BLaER1 (cell line): ENCODE measurements around the gene PHLDB3.
A peak's percentile ranks its signal among the peaks of the same experiment; 100 is the strongest.

ENCODE experiments used
- H3K27ac ChIP-seq: shearing (Covaris generic); formaldehyde crosslinking; 2 replicates; pipeline ENCODE4 v1.8.1; 2022
- H3K27me3 ChIP-seq: shearing (Covaris generic); formaldehyde crosslinking; 2 replicates; pipeline ENCODE4 v1.8.1; 2022
- H3K36me3 ChIP-seq: shearing (Covaris generic); formaldehyde crosslinking; 2 replicates; pipeline ENCODE4 v1.8.1; 2022
- H3K4me1 ChIP-seq: shearing (Covaris generic); formaldehyde crosslinking; 2 replicates; pipeline ENCODE4 v1.8.1; 2022
- H3K4me2 ChIP-seq: shearing (Covaris generic); formaldehyde crosslinking; 2 replicates; pipeline ENCODE4 v1.8.1; 2022
- H3K4me3 ChIP-seq: shearing (Covaris generic); formaldehyde crosslinking; 2 replicates; pipeline ENCODE4 v1.8.1; 2022
- H3K9ac ChIP-seq: shearing (Covaris generic); formaldehyde crosslinking; 2 replicates; pipeline ENCODE4 v1.8.1; 2022
- H3K9me3 ChIP-seq: shearing (Covaris generic); formaldehyde crosslinking; 2 replicates; pipeline ENCODE4 v1.8.1; 2022
- H4K20me1 ChIP-seq: shearing (Covaris generic); formaldehyde crosslinking; 2 replicates; pipeline ENCODE4 v1.8.1; 2022
- Cebpa-rat ChIP-seq: shearing (Covaris generic); IDR thresholded peaks from 2 replicates; pipeline ENCODE4 v1.8.1; 2022

The PHLDB3 gene

DNA sequence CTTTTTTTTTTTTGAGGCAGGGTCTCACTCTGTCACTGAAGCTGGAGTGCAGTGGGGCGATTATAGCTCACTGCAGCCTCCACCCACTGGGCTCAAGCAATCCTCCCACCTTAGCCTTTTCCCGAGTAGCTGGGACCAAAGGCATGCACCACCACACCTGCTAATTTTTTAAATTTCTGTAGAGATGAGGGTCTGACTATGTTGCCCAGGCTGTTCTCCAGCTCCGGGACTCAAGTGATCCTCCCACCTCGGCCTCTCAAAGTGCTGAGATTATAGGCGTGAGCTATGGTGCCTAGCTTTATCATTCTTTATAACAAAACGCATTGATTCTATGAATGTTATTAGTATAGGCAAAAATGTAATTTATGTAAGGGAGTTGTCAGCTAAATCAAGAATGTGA is 21.3 kb downstream of the PHLDB3 start:
- no peak overlapping the region for H3K4me2 ChIP-seq
- no peaks in the 10 kb centered on the region for H3K9me3 ChIP-seq
- no peak overlapping the region for H3K4me3 ChIP-seq
- peaks cover 14% of the 10 kb centered on the region; the same call in 1 of the 2 replicates for H3K36me3 ChIP-seq
- no peaks in the 10 kb centered on the region for H4K20me1 ChIP-seq
- H3K9ac ChIP-seq = no peak overlapping the region
- H3K27ac ChIP-seq = no peak overlapping the region
- no peaks in the 10 kb centered on the region for H3K27me3 ChIP-seq
- H3K4me1 ChIP-seq = peaks cover 16% of the 10 kb centered on the region
- no peak for TF ChIP-seq Cebpa-rat

DNA sequence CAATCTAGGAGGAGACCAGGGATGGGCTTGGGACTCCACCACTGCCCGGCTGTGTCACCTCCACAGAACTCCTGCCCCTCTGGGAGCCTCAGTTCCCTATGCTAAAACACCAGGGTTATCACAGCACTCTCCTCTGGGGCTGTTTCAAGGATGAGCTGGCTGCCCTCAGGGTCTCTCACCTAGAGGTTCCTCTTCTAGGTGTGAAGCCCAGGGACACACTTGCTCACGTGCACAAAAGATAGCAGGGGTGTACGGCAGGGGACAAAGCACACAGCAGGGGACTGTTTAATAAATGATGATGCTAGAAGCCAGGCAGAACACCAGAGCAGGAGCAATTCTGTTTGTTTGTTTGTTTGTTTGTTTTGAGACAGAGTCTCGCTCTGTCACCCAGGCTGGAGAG is 22.4 kb downstream of the PHLDB3 start:
- Histone ChIP-seq H3K27ac (no peak overlapping the region), H3K4me2 (no peak overlapping the region), H3K9me3 (no peaks in the 10 kb centered on the region)

DNA sequence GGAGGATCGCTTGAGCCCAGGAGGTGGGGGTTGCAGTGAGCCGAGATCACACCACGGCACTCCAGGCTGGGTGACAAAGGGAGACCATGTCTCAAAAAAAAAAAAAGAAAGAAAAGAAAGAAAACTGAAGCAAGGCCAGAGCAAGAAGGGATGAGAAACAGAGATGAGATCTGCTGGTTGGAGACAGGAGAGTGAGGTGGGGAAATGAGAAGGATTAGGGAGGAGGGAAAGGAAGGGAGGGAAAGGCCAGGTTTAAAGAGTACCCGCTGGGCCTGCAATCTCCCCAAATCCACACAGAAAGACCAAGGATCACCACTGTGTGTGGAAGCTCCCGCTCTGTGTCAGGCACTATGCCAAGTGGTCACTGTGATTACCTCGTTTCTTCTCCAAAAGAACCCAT is 22.8 kb downstream of the PHLDB3 start:
- H3K9ac ChIP-seq = no peak overlapping the region
- H3K9me3 ChIP-seq = no peaks in the 10 kb centered on the region
- H4K20me1 ChIP-seq = no peaks in the 10 kb centered on the region
- no peak overlapping the region for H3K27ac ChIP-seq
- no peak overlapping the region for H3K4me3 ChIP-seq
- no peaks in the 10 kb centered on the region for H3K4me1 ChIP-seq
- H3K36me3 ChIP-seq = peaks cover 28% of the 10 kb centered on the region
- no peak for TF ChIP-seq Cebpa-rat
- H3K27me3 ChIP-seq = no peaks in the 10 kb centered on the region
- no peak overlapping the region for H3K4me2 ChIP-seq

More for the DNA sequence above, 22.4 kb downstream of the PHLDB3 start:
- H3K9ac ChIP-seq = no peak overlapping the region
- no peaks in the 10 kb centered on the region for H4K20me1 ChIP-seq
- TF ChIP-seq Cebpa-rat = no peak
- no peak overlapping the region for H3K4me3 ChIP-seq
- peaks cover 5% of the 10 kb centered on the region for H3K4me1 ChIP-seq
- no peaks in the 10 kb centered on the region for H3K27me3 ChIP-seq
- peaks cover 25% of the 10 kb centered on the region; the same call in 1 of the 2 replicates for H3K36me3 ChIP-seq

DNA sequence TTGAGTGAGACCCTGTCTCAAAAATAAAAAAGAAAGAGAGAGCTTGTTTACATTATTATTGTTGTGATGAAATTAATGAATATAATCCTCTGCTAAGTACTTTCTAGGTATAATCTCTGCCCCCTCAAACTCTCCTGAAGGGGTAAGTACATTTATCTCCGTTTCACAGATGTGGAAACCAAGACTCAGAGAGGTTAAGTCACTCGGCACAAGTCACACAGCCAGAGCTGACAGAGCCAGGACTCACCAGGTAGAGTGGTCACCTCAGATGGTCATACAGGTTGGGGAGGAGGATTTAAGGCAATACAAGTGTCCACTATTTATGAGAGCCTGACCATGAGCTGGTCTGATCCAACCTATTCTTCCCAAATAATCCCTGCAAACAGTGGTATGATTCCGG is 24.0 kb downstream of the PHLDB3 start:
- peaks cover 6% of the 10 kb centered on the region for H3K4me1 ChIP-seq

DNA sequence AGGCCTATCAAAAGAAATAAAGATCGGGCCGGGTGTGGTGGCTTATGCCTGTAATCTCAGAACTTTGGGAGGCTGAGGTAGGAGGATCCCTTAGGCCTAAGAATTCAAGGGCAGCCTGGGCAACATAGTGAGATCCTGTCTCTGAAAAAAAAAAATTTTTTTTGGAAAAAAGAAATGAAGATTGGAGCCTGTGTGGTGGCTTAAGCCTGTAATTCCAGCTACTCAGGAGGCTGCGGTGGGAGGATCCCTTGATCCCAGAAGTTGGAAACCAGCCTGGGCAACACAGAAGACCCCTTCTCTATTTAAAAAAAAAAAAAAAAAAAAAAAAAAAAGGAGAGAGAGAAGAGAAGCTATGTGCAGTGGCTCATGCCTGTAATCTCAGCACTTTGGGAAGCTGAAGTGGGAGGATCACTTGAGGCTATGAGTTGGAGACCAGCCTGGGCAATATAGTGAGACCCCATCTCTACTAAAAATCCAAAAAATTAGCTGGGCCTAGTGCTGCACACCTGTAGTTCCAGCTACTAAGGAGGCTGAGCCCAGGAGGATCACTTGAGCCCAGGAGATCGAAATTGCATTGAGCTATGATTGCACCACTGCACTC is 24.5 kb downstream of the PHLDB3 start:
- H3K27me3 ChIP-seq = no peaks in the 10 kb centered on the region
- H3K4me1 ChIP-seq = peaks cover 11% of the 10 kb centered on the region
- no peak for TF ChIP-seq Cebpa-rat
- no peak overlapping the region for H3K4me2 ChIP-seq
- peaks cover 28% of the 10 kb centered on the region for H3K36me3 ChIP-seq
- H4K20me1 ChIP-seq = no peaks in the 10 kb centered on the region
- no peak overlapping the region for H3K9ac ChIP-seq
- H3K27ac ChIP-seq = no peak overlapping the region
- no peaks in the 10 kb centered on the region for H3K9me3 ChIP-seq
- no peak overlapping the region for H3K4me3 ChIP-seq

More for the DNA sequence above, 24.0 kb downstream of the PHLDB3 start:
- no peak for TF ChIP-seq Cebpa-rat
- Histone ChIP-seq H3K4me2 (no peak overlapping the region), H3K27ac (no peak overlapping the region), H4K20me1 (no peaks in the 10 kb centered on the region), H3K4me3 (no peak overlapping the region), H3K27me3 (no peaks in the 10 kb centered on the region), H3K36me3 (peaks cover 28% of the 10 kb centered on the region), H3K9ac (no peak overlapping the region), H3K9me3 (no peaks in the 10 kb centered on the region)

DNA sequence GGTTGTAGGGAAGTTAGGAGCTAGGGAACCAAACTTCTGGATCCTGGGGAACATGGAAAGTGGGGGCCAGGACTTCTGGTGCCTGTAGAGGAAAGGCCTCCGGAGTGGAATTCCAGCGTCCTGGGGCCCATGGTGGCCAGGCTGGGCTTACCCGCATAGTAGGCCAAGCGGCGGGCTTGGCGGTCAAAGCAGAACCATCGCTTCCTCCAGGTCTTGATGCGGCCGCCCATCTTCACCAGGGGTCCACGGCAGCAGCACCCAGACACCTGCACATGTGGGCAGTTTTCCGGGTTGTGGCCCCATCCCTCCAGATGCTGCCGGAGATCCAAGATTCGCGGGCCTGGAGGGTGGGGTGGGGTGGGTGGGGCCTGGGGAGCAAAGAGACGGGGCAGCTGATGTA is 25.3 kb downstream of the PHLDB3 start:
- no peak for TF ChIP-seq Cebpa-rat
- no peaks in the 10 kb centered on the region for H3K27me3 ChIP-seq
- peaks cover 17% of the 10 kb centered on the region for H3K4me1 ChIP-seq
- H4K20me1 ChIP-seq = no peaks in the 10 kb centered on the region
- peaks cover 28% of the 10 kb centered on the region for H3K36me3 ChIP-seq
- no peak overlapping the region for H3K4me3 ChIP-seq
- H3K9ac ChIP-seq = no peak overlapping the region
- H3K4me2 ChIP-seq = no peak overlapping the region
- H3K27ac ChIP-seq = no peak overlapping the region
- no peaks in the 10 kb centered on the region for H3K9me3 ChIP-seq

DNA sequence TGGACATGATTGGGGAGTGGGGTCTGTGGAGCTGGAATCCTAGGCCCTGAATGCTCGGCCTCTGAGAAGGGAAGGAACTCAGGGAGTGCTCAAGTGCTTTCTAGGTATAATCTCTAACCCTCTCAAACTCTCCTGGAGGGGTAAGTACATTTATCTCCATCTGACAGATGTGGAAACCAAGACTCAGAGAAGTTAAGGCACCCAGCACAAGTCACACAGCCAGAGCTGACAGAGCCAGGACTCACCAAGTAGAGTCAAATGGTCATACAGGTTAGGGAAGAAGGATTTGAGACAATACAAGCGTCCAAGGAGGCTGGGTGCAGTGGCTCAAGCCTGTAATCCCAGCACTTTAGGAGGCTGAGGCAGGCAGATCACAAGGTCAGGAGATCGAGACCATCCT is 26.2 kb downstream of the PHLDB3 start:
- Histone ChIP-seq H3K4me1 (peaks cover 18% of the 10 kb centered on the region), H3K27ac (no peak overlapping the region), H3K9ac (no peak overlapping the region), H3K36me3 (peaks cover 28% of the 10 kb centered on the region), H3K4me2 (no peak overlapping the region), H3K27me3 (no peaks in the 10 kb centered on the region), H3K4me3 (no peak overlapping the region), H4K20me1 (no peaks in the 10 kb centered on the region), H3K9me3 (no peaks in the 10 kb centered on the region)
- TF ChIP-seq Cebpa-rat = no peak

DNA sequence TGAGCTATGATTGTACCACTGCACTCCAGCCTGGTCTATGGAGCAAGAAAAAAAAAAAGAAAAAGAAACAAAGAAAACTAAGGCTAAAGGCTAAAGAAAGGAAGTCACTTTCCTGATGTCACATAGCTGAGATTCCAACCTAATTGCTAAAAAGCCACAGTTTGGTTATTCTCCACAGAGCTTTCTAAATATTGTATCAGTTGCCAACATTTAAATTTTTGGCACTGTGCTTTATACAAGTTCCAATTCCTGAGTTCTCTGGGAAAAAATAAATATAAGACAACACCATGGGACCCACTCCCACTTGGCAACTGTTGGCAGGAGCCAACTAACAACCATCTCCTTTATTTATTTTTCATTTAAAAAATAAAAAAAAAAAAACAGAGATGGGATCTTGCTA is 27.9 kb downstream of the PHLDB3 start:
- Histone ChIP-seq H3K4me3 (no peak overlapping the region), H3K9ac (no peak overlapping the region), H3K4me1 (peaks cover 35% of the 10 kb centered on the region), H4K20me1 (no peaks in the 10 kb centered on the region), H3K27ac (no peak overlapping the region), H3K36me3 (peaks cover 28% of the 10 kb centered on the region), H3K4me2 (no peak overlapping the region), H3K27me3 (no peaks in the 10 kb centered on the region), H3K9me3 (no peaks in the 10 kb centered on the region)
- TF ChIP-seq Cebpa-rat = no peak

DNA sequence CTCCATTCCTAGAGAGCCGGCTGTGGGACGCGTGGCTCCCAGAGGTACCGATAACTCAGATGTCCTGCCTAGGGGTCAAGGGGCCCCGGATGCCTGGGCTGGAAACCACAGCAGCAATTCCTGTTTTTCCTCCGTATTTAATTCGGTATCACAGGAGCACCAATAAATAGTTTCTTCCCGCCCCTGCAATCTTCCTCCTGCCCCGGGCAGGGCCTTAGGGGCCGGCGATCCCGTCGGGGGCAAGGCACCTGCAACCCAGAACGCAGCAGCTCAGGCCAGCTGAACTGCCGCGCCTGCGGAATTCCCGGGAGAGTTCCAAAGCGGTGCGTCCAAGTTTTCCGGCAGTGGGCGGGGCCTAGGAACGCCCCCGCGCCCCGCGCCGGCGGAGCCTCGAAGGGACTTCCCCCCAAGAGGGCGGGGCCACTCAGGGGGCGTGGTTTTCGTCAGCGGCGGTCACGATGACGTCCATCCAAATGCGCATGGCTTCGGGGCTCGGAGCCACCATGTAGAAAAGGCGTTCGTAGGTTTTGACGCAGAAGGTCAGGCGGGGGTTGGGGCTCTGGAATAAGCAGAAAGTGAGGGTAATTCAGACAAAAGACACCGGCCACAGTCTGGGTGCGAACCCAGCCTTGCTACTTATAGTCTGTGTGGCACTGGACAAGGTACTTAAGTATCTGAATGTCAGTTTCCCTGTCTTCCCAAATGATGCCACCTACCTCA is 29.4 kb downstream of the PHLDB3 start:
- H3K4me1 ChIP-seq = peaks cover 41% of the 10 kb centered on the region
- no peaks in the 10 kb centered on the region for H3K27me3 ChIP-seq
- H3K4me3 ChIP-seq = peak overlapping the region; percentile 61
- no peaks in the 10 kb centered on the region for H4K20me1 ChIP-seq
- peak overlapping the region; percentile 65; the same call in 1 of the 2 replicates for H3K9ac ChIP-seq
- H3K4me2 ChIP-seq = peak overlapping the region; percentile 89
- TF ChIP-seq Cebpa-rat = no peak
- no peaks in the 10 kb centered on the region for H3K9me3 ChIP-seq
- peaks cover 18% of the 10 kb centered on the region for H3K36me3 ChIP-seq
- H3K27ac ChIP-seq = 0 out of 2 replicates have a peak overlapping the region, but pooled peaks have one; percentile 53

DNA sequence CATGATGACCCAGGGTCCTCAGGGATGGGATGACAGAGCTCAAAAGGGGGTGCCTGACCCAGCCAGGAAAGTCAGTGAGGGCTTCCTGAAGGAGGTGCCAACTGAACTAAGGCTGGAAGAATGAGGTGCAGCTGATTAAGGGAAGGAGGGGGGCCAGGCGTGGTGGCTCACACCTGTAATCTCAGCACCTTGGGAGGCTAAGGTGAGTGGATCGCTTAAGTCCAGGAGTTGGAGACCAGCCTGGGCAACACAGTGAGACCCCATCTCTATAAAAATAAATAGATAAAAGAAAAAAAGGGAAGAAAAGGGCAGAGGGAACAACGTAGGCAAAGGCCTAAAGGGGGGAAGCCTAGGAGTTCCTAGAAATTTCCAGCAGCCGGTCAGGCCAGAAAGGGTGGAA is 30.1 kb downstream of the PHLDB3 start:
- Histone ChIP-seq H3K9me3 (no peaks in the 10 kb centered on the region), H3K4me1 (peaks cover 43% of the 10 kb centered on the region), H3K27ac (no peak overlapping the region), H3K27me3 (no peaks in the 10 kb centered on the region), H3K36me3 (peaks cover 18% of the 10 kb centered on the region), H4K20me1 (no peaks in the 10 kb centered on the region), H3K9ac (no peak overlapping the region), H3K4me2 (peak overlapping the region; percentile 89), H3K4me3 (no peak overlapping the region; the same call in 1 of the 2 replicates)
- TF ChIP-seq Cebpa-rat = no peak
